H9 (cell line): ENCODE results near the gene EPB41. TPM values are rescaled to one million over a fixed set of nuclear protein-coding genes. Genes with fewer than 3 reads are reported as not detected.

ENCODE experiments used
- DNase-seq: peaks from one replicate; pipeline ENCODE4 v3.0.0-alpha.2; 2017
- H2AFZ ChIP-seq: one replicate; pipeline ENCODE4 v1.6.1; 2013; ENCODE audit warnings: mild to moderate bottlenecking, low read length, control low read depth, moderate library complexity
- H2AK5ac ChIP-seq: 2 replicates; pipeline ENCODE4 v1.6.1; 2013; ENCODE audit warnings: low read length, control low read depth, mixed read lengths; ENCODE audit not compliant: insufficient read length
- H2BK120ac ChIP-seq: one replicate; pipeline ENCODE4 v1.6.1; 2013; ENCODE audit warnings: low read depth, mild to moderate bottlenecking, low read length, control low read depth, inconsistent platforms; ENCODE audit not compliant: poor library complexity, severe bottlenecking
- H2BK12ac ChIP-seq: 2 replicates; pipeline ENCODE4 v1.6.1; 2013; ENCODE audit warnings: low read length, control low read depth, mixed read lengths, low read depth; ENCODE audit not compliant: insufficient read length
- H2BK15ac ChIP-seq: 2 replicates; pipeline ENCODE4 v1.6.1; 2013; ENCODE audit warnings: low read depth, low read length, control low read depth
- H2BK20ac ChIP-seq: one replicate; pipeline ENCODE4 v1.6.1; 2013; ENCODE audit warnings: low read depth, mild to moderate bottlenecking, low read length, control low read depth, inconsistent platforms; ENCODE audit not compliant: poor library complexity, severe bottlenecking
- H2BK5ac ChIP-seq: 2 replicates; pipeline ENCODE4 v1.6.1; 2013; ENCODE audit warnings: low read length, control low read depth, mixed read lengths; ENCODE audit not compliant: insufficient read length
- H3K14ac ChIP-seq: 2 replicates; pipeline ENCODE4 v1.6.1; 2013; ENCODE audit warnings: low read length, control low read depth; ENCODE audit not compliant: insufficient read depth
- H3K18ac ChIP-seq: 2 replicates; pipeline ENCODE4 v1.6.1; 2013; ENCODE audit warnings: low read depth, mild to moderate bottlenecking, mixed read lengths, low read length, control low read depth; ENCODE audit not compliant: insufficient read length
- H3K23ac ChIP-seq: 2 replicates; pipeline ENCODE4 v1.6.1; 2013; ENCODE audit warnings: low read length, control low read depth, mixed read lengths, low read depth; ENCODE audit not compliant: insufficient read length
- H3K23me2 ChIP-seq: 2 replicates; pipeline ENCODE4 v1.6.1; 2013; ENCODE audit warnings: low read depth, mild to moderate bottlenecking, mixed read lengths, low read length, control low read depth; ENCODE audit not compliant: insufficient read length, poor library complexity, severe bottlenecking
- H3K27ac ChIP-seq: 2 replicates; pipeline ENCODE4 v1.5.1; 2013; ENCODE audit warnings: low read length, control low read depth, mixed read lengths, low read depth; ENCODE audit not compliant: insufficient read length
- H3K27me3 ChIP-seq: 2 replicates; pipeline ENCODE4 v1.6.1; 2013; ENCODE audit warnings: low read length, control low read depth, inconsistent platforms; ENCODE audit not compliant: insufficient read depth
- H3K4ac ChIP-seq: 2 replicates; pipeline ENCODE4 v1.6.1; 2013; ENCODE audit warnings: low read depth, mild to moderate bottlenecking, control low read depth, inconsistent platforms, low read length, moderate library complexity
- H3K4me1 ChIP-seq: 2 replicates; pipeline ENCODE4 v1.6.1; 2013; ENCODE audit warnings: low read length, control low read depth, inconsistent platforms; ENCODE audit not compliant: insufficient read depth
- H3K4me2 ChIP-seq: 2 replicates; pipeline ENCODE4 v1.6.1; 2013; ENCODE audit warnings: low read length, control low read depth, mixed read lengths; ENCODE audit not compliant: insufficient read length, insufficient read depth
- H3K56ac ChIP-seq: 2 replicates; pipeline ENCODE4 v1.6.1; 2013; ENCODE audit warnings: low read depth, mild to moderate bottlenecking, mixed read lengths, low read length, control low read depth; ENCODE audit not compliant: insufficient read length
- H3K79me1 ChIP-seq: 2 replicates; pipeline ENCODE4 v1.6.1; 2013; ENCODE audit warnings: low read depth, mild to moderate bottlenecking, moderate library complexity, low read length, control low read depth, inconsistent platforms; ENCODE audit not compliant: insufficient read depth, poor library complexity, severe bottlenecking
- H3K79me2 ChIP-seq: 2 replicates; pipeline ENCODE4 v1.6.1; 2013; ENCODE audit warnings: low read length, control low read depth, inconsistent platforms; ENCODE audit not compliant: insufficient read depth
- H3K9ac ChIP-seq: 2 replicates; pipeline ENCODE4 v1.6.1; 2013; ENCODE audit warnings: low read length, control low read depth, mixed read lengths; ENCODE audit not compliant: insufficient read length; ENCODE audit errors: extremely low read depth
- H3K9me3 ChIP-seq: one replicate; pipeline ENCODE4 v1.6.1; 2013; ENCODE audit warnings: low read depth, low read length, inconsistent platforms; ENCODE audit not compliant: control insufficient read depth
- H3T11ph ChIP-seq: one replicate; pipeline ENCODE4 v1.6.1; 2013; ENCODE audit warnings: mild to moderate bottlenecking, low read length, control low read depth, inconsistent platforms
- H4K20me1 ChIP-seq: one replicate; pipeline ENCODE4 v1.6.1; 2013; ENCODE audit not compliant: control insufficient read depth, insufficient read length, insufficient read depth
- H4K5ac ChIP-seq: 2 replicates; pipeline ENCODE4 v1.6.1; 2013; ENCODE audit warnings: low read depth, mild to moderate bottlenecking, mixed read lengths, low read length, control low read depth; ENCODE audit not compliant: insufficient read length
- H4K8ac ChIP-seq: replicated peaks from 2 replicates; pipeline ENCODE4 v1.6.1; 2013; ENCODE audit warnings: low read length, control low read depth, mixed read lengths, low read depth; ENCODE audit not compliant: insufficient read length
- H4K91ac ChIP-seq: 2 replicates; pipeline ENCODE4 v1.6.1; 2013; ENCODE audit warnings: low read depth, mild to moderate bottlenecking, moderate library complexity, mixed read lengths, low read length, control low read depth; ENCODE audit not compliant: insufficient read length
- H3K27ac Mint-ChIP-seq, 3 experiments: 2 replicates in 2 of 3; 3 replicates in 1 of 3; pipeline ENCODE4 v1.8.0; 2020 to 2021; ENCODE audit warnings: mixed read lengths in 3 of 3, mild to moderate bottlenecking in 1 of 3, moderate library complexity in 1 of 3
- H3K27me3 Mint-ChIP-seq: 2 replicates; pipeline ENCODE4 v1.8.0; 2021; ENCODE audit warnings: low read depth, mild to moderate bottlenecking, moderate library complexity, mixed read lengths
- H3K36me3 Mint-ChIP-seq, 3 experiments: 2 replicates in 2 of 3; 3 replicates in 1 of 3; pipeline ENCODE4 v1.8.0; 2020 to 2021; ENCODE audit warnings: low read depth in 3 of 3, mixed read lengths in 3 of 3; ENCODE audit not compliant: insufficient read depth in 1 of 3
- H3K4me1 Mint-ChIP-seq, 2 experiments: 2 replicates each; pipeline ENCODE4 v1.8.0; 2020; ENCODE audit warnings: mixed read lengths in 2 of 2
- H3K4me3 Mint-ChIP-seq, 2 experiments: 2 replicates in 1 of 2; 3 replicates in 1 of 2; pipeline ENCODE4 v1.8.0; 2020 to 2021; ENCODE audit warnings: mild to moderate bottlenecking in 2 of 2, mixed read lengths in 2 of 2, moderate library complexity in 1 of 2
- H3K9me3 Mint-ChIP-seq, 2 experiments: 2 replicates in 1 of 2; 3 replicates in 1 of 2; pipeline ENCODE4 v1.8.0; 2020; ENCODE audit warnings: mild to moderate bottlenecking in 2 of 2, mixed read lengths in 2 of 2, moderate library complexity in 1 of 2
- CTCF ChIP-seq: fragments of 200-600 bp; sonication (generic); conservative IDR thresholded peaks from 3 replicates; pipeline ENCODE4 v1.8.0; 2021; ENCODE audit warnings: antibody characterized with exemption, mild to moderate bottlenecking
- WGBS: extraction: QIAGEN DNeasy Blood & Tissue Kit; methylation state at CpG from one replicate; pipeline ENCODE4 v1.1.7; 2013; ENCODE audit warnings: missing lambda C conversion rate, low lambda C conversion rate, mixed read lengths; ENCODE audit not compliant: insufficient read length; ENCODE audit errors: extremely low coverage; 5-methylcytosine and 5-hydroxymethylcytosine counted together
- total RNA-seq: library from RNA; stranded (reverse); gene quantifications from 2 replicates; pipeline ENCODE4 v1.2.1, GENCODE V29; 2021

The EPB41 gene
- total RNA-seq, 1 experiment from 2014 or later = 75.4 TPM

DNA sequence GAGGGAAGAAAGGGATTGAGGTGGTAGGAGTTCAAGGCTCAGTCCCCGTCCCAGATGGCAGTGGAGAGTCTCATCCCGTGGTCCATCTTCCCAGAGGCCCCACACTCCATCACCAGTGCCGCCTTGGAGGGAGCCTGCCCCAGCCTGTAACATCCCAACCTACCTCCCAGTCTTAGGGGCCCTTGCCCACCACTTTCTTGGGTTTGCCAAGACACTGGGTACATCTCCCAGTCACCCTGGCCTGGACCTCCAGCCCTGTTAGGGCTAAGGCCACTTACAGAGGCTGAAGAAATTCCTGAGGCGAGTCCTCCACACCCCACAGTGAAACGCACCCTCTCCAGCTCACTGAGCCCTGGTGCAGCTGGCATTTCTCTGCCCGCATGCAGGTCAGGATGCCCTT, 206.0 kb downstream of the EPB41 start:
- TF ChIP-seq CTCF = no peak
- H2BK15ac ChIP-seq = no peak overlapping the region
- no peaks in the 10 kb centered on the region; the same call in 1 of the 2 replicates for H3K27me3 ChIP-seq
- H3K56ac ChIP-seq = no peak overlapping the region
- H3K23ac ChIP-seq = no peak overlapping the region
- DNase-seq = no peak
- H3K23me2 ChIP-seq = peaks cover 18% of the 10 kb centered on the region
- no peak overlapping the region for H4K8ac ChIP-seq
- H3K27ac ChIP-seq = no peak overlapping the region
- H3K4me1 Mint-ChIP-seq = peaks cover 3% of the 10 kb centered on the region in 2 experiments
- peaks cover 22% of the 10 kb centered on the region for H3K27me3 Mint-ChIP-seq
- H4K91ac ChIP-seq = no peak overlapping the region
- no peak overlapping the region for H2AK5ac ChIP-seq
- H4K20me1 ChIP-seq = no peaks in the 10 kb centered on the region
- H4K5ac ChIP-seq = no peak overlapping the region
- peaks cover 7 to 33% (median 24%) of the 10 kb centered on the region in 3 experiments for H3K36me3 Mint-ChIP-seq
- no peak overlapping the region for H2BK5ac ChIP-seq
- H3K4me3 Mint-ChIP-seq = peak overlapping the region in 1 of 2 experiments; percentile 21; a peak in 3 of 5 replicates
- no peak overlapping the region for H2AFZ ChIP-seq
- no peak overlapping the region for H2BK20ac ChIP-seq
- no peak overlapping the region for H3K9ac ChIP-seq
- H3K4ac ChIP-seq = no peak overlapping the region
- H3K4me1 ChIP-seq = no peaks in the 10 kb centered on the region
- no peaks in the 10 kb centered on the region for H3K79me2 ChIP-seq
- no peak overlapping the region for H3K27ac Mint-ChIP-seq
- no peaks in the 10 kb centered on the region for H3K9me3 ChIP-seq
- no CpG with 5 or more reads among the region's 6 CpGs for WGBS
- no peak overlapping the region for H3T11ph ChIP-seq
- H3K14ac ChIP-seq = no peak overlapping the region
- H3K4me2 ChIP-seq = no peak overlapping the region
- no peak overlapping the region for H2BK12ac ChIP-seq
- no peaks in the 10 kb centered on the region for H3K79me1 ChIP-seq
- no peaks in the 10 kb centered on the region for H3K9me3 Mint-ChIP-seq
- H2BK120ac ChIP-seq = no peak overlapping the region
- H3K18ac ChIP-seq = no peak overlapping the region
